Measurements from ENCODE around the gene SLC39A13.

Gene SLC39A13

GRCh38 chr11:47440054-47440476 is 31.7 kb downstream of the SLC39A13 start:
- no peak for TF ChIP-seq CTCF (IDR thresholded peaks at IDR 0.05; ENCODE audit: extremely low read depth, missing control alignments)

GRCh38 chr11:47441421-47441820 is 33.0 kb downstream of the SLC39A13 start:
- TF ChIP-seq CTCF (IDR thresholded peaks at IDR 0.05; ENCODE audit: extremely low read depth, missing control alignments): no peak
- no peak for DNase-seq (ENCODE audit: low spot score)

More at GRCh38 chr11:47440054-47440476, 31.7 kb downstream of the SLC39A13 start:
- no peak for DNase-seq (ENCODE audit: low spot score)

- DNase-seq (ENCODE audit: low spot score): no peak
- no peak for TF ChIP-seq CTCF (IDR thresholded peaks at IDR 0.05; ENCODE audit: extremely low read depth, missing control alignments)
Measured at GRCh38 chr11:47442514-47442913, 34.1 kb downstream of the SLC39A13 start.

GRCh38 chr11:47443028-47443700 is 34.8 kb downstream of the SLC39A13 start:
- no peak for TF ChIP-seq CTCF (IDR thresholded peaks at IDR 0.05; ENCODE audit: extremely low read depth, missing control alignments)
- DNase-seq (ENCODE audit: low spot score): no peak

- no peak for DNase-seq (ENCODE audit: low spot score)
- no peak for TF ChIP-seq CTCF (IDR thresholded peaks at IDR 0.05; ENCODE audit: extremely low read depth, missing control alignments)
Measured at GRCh38 chr11:47443817-47444216, 35.4 kb downstream of the SLC39A13 start.

- no peak for TF ChIP-seq CTCF (IDR thresholded peaks at IDR 0.05; ENCODE audit: extremely low read depth, missing control alignments)
- no peak for DNase-seq (ENCODE audit: low spot score)
Measured at GRCh38 chr11:47445840-47446239, 37.5 kb downstream of the SLC39A13 start.

- TF ChIP-seq CTCF (IDR thresholded peaks at IDR 0.05; ENCODE audit: extremely low read depth, missing control alignments): no peak
Measured at GRCh38 chr11:47446833-47447232, 38.4 kb downstream of the SLC39A13 start.

More at GRCh38 chr11:47446833-47447232, 38.4 kb downstream of the SLC39A13 start:
- DNase-seq (ENCODE audit: low spot score): no peak
